GM19324 (cell line): ENCODE data around the gene MPDZ.
"Not testable (repeated sequence)": the region's sequence is repeated elsewhere in the genome, so short reads cannot be mapped to it uniquely, and the experiment has no call there.

Experiments used
- ATAC-seq: cut with Tn5 transposase; IDR thresholded peaks from one replicate; pipeline ENCODE4 v1.9.1; 2021; ENCODE audit warnings: mild to moderate bottlenecking, moderate library complexity; ENCODE audit not compliant: unreplicated experiment, low FRiP score

MPDZ gene

DNA sequence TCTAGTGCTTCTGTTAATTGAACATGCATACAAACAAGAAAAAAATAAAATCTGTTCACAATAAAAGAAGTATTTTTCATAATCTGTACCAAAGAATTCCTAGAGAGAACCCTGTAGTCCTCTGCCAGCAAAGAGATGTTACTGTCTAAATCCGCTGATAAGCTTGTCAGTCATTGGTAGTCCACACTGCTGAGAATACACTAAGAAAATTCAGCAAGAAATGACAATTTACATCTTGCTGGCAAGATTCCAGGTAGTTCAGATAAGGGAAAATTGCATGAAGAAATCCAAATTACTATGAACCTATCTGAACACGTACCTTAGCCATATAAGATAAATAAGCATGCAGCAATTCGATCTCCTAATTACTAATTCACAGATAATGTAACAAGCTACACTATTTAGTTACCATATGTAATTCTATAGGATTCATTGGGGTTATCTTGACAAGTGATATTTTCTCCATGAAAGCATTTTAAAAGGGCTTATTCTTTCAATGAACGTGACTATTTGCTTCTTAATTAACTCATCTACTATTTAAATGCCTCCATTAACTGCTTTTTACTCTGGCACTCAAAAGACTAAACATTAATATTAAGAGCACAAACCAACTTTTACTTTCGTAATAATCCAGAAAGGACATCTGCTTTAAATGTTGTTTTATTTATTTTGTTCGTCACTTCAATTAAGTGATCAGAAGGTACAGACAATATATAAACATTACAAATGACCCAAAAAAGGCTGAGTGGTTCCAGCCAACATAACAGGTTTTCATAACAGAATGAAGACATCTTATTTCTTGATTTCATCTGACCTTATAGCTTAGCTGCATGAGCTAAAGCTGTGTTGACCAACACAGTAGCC is 9.7 kb downstream of the MPDZ start:
- ATAC-seq, result no peak

GRCh38 chr9:13268469-13268868 is 11.0 kb downstream of the MPDZ start:
- ATAC-seq, result no peak

DNA sequence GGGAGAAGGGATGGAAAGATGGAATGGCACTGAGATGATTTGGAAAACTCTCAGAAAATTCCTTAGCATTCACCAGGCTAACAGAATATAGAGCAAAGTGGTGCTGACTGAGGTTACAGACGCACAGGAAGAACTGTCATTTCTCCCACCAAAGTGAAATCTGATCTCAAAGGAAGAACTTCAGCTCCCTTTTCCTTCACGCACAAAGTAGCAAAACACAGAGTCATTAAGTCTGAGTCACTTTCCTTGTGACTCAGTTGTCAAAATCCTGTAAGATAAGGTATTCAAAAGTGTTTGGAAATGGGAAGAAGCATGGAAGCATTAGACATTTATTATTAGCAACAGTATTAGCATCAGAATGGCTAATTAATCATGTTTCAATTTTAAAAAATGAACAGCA is 11.7 kb downstream of the MPDZ start:
- no peak for ATAC-seq

DNA sequence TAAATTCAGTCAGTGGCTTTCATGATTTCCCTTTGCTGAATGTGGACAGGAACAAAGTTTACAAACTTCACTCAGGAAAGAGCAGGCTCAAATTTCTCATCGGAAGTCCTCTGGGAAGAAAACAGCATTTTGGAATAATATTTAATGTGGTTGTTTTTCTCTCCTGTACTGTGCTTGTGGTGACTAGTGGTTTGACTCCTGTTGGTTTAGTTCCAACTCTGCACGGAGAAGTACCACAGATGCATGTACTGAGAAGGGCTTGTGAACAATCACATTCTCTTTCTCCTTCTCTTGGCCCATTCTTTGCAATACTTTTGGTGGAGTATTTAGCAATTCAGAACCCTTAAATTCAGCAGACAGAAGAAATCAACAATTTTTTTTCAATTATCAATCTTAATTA is 13.3 kb downstream of the MPDZ start:
- no peak for ATAC-seq

DNA sequence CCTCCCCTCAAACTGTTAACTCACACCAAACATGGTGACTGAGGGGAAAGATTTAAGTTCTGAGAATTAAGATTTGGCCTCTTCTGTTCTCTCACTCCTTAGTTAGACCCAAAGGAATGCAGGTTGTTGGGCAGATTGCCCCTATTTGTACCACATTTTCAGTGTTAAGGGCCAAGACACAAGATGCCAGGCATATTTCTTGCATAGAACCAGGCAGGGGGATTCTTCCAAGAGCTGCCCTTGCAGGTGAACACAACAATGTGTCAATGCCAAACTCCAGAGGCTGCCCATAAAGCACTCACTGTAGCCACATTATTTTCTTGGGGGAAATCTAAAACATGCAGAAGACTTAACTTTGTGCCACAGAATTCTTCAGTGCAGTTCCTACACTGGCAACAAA is 14.7 kb downstream of the MPDZ start:
- no peak for ATAC-seq

GRCh38 chr9:13263511-13263910 is 16.0 kb downstream of the MPDZ start:
- ATAC-seq, result no peak

GRCh38 chr9:13252852-13253251 is 26.6 kb downstream of the MPDZ start:
- ATAC-seq, result no peak

GRCh38 chr9:13244181-13244580 is 35.3 kb downstream of the MPDZ start:
- no peak for ATAC-seq

DNA sequence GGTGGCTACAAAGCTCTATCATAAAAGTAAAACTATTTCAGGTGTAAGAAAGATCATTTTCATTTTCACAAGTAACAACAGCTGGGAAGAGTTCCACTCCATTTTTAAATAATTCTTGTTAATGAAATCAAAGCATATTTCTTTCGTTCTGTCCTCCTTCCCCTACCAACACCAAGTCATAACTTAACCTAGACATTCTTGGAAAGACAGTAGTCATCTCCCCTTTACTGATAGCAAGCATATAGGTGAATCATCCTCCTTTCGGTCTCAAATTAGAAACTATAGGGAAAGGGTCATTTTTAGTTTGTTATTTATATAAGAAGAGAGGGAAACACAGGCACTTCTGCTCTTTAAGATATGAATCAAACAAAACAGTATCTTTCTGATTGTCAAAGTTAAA is 38.2 kb downstream of the MPDZ start:
- no peak for ATAC-seq

GRCh38 chr9:13239660-13240059 is 39.8 kb downstream of the MPDZ start:
- no peak for ATAC-seq

DNA sequence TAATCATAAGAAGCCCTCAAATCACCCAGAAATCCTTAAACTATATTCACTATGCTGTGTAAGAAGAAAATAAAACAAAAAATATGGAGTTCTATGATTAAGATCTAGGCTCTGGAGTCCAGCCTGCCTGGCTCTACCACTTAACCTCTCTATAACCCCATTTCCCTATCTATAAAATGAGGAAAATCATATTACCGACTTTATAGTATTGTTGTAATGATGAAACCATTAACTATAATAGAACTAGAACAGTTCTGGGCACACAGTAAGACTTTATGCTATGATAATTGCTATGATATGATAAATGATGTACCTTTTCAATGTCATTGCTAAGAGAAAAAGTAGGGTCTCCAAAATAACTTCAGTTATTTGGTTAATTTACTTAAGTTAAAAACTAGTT is 40.3 kb downstream of the MPDZ start:
- ATAC-seq, result no peak

DNA sequence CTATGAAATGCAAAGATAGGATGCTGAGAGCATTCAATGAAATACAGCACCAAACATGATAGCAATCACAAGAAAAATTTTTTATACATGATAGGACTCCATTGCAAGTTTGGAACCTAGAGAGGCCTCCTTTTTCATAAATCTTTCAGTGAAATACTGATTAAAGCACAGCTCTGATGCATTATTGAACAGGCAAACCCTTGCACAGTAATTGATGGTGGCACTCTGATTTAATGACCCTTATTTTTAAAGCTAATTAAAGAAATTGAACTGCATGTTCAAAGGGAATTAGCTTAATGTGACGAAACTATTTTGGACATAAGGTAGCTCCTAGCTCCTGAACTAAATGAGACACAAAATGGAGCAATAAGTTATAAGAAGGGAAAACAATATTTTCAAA is 44.6 kb downstream of the MPDZ start:
- no peak for ATAC-seq

- no peak for ATAC-seq
Observed at GRCh38 chr9:13228431-13228830, 51.1 kb downstream of the MPDZ start.

DNA sequence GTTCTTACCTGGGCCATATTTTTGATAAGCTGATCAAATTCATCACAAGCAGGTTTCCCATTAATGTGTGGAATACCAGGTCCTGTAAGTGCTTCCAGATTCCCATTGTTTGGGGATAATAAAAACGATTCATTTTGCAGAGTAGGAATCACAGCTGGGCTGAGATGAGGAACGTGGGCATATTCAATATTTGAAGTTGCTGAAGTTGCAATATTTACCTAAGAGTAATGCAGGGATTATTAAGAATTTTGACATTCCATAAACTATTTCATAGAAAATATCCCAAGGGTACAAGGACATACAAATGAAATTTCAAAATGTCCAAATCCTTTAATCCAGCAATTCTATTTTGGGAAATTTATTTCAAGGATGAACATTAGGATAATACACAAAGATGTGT is 55.1 kb downstream of the MPDZ start:
- ATAC-seq, result no peak

- not testable (repeated sequence) for ATAC-seq
Observed at GRCh38 chr9:13222733-13223132, 56.8 kb downstream of the MPDZ start.

GRCh38 chr9:13221741-13222140 is 57.8 kb downstream of the MPDZ start:
- no peak for ATAC-seq

DNA sequence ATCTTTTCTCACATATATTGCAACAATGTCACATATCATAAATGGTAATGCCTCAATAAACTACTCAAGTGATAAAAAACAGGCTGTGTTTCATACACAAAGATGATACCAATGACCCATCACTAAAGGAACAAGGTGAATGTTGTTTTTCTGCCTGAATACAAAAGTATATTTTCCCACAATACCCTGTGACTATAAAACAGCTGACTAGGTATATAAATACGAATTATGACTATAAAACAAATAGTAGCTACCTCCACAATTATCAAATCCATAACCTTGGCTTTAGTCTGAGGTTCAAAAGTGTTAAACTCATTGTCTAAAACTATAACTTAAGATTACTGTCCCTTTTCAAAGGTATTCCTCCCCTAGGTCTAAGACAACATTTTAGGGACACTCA is 58.7 kb downstream of the MPDZ start:
- no peak for ATAC-seq

DNA sequence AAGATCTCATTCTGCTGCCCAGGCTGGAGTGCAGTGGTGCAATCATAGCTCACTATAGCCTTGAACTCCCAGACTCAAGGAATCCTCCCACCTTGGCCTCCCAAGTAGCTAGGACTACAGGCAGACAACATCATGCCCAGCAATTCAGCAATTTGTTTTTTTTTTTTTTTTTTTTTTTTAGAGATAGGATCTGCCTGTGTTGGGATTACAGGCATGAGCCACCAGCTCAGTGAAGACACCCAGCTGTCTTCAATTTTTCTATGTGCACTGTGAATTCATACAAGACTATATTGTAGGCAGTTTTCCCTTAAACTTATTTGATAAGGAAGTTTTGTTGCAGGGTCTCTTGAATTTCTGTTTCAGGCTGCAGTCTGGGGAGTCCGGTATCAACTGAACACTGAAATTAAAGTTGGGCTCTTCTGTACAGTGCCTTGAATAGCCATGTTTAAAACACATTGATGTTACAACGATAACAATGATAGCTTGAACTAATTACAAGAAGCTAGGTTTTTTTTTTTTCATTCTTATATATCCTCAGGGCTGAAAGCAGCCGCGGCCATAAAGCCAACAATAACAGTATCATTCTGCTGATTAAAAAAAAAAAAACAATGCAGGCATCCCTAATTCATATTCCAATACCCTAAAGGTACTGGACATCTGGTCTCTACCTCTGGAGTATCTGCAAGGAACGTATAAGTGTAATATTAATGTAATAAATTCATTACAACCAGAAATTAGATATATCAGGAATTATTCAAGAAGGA is 63.5 kb downstream of the MPDZ start:
- no peak for ATAC-seq

- no peak for ATAC-seq
Observed at GRCh38 chr9:13213998-13214397, 65.5 kb downstream of the MPDZ start.

- ATAC-seq, result no peak
Observed at GRCh38 chr9:13213337-13213736, 66.2 kb downstream of the MPDZ start.

DNA sequence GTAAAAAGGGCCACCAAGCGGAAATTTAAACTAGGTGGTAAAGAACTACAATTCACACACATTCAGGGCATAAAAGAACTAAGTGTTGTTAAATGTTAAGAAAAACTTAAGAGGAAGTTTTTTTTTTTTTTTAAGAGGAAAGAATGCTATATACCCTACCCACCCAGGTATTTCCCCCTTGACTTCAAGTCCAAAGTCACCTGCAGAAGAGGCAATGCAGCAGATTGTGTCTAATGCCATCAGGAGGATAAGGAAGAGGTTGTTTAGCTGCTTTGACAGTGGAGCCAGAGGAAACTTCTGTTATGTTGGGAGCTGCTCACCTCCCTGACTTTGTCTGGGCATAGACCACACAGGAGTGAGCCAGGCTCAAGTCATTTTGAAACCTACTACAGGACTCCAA is 69.2 kb downstream of the MPDZ start:
- no peak for ATAC-seq

- no peak for ATAC-seq
Observed at GRCh38 chr9:13209498-13209897, 70.0 kb downstream of the MPDZ start.
